ENCODE measurements around the gene NAA35. TPM values are rescaled to one million over a fixed set of nuclear protein-coding genes. Genes with fewer than 3 reads are reported as not detected.
"Not testable (repeated sequence)": the region's sequence is repeated elsewhere in the genome, so short reads cannot be mapped to it uniquely, and the experiment has no call there.

The NAA35 gene
- total and polyA plus RNA-seq, 3 donors from 2014 or later: 32.8 to 41.4 (median 35.7) TPM

GRCh38 chr9:85971731-85972130 is 30.8 kb downstream of the NAA35 start:
- no peak for DNase-seq
- Histone ChIP-seq H3K9me3 (no peaks in the 10 kb centered on the region), H3K36me3 (ENCODE audit: low read depth, missing control alignments) (no peaks in the 10 kb centered on the region), H3K27me3 (no peaks in the 10 kb centered on the region), H3K4me1 (no peaks in the 10 kb centered on the region), H3K4me3 (no peak overlapping the region), H3K27ac (no peak overlapping the region)
- TF ChIP-seq, protein P1, sequence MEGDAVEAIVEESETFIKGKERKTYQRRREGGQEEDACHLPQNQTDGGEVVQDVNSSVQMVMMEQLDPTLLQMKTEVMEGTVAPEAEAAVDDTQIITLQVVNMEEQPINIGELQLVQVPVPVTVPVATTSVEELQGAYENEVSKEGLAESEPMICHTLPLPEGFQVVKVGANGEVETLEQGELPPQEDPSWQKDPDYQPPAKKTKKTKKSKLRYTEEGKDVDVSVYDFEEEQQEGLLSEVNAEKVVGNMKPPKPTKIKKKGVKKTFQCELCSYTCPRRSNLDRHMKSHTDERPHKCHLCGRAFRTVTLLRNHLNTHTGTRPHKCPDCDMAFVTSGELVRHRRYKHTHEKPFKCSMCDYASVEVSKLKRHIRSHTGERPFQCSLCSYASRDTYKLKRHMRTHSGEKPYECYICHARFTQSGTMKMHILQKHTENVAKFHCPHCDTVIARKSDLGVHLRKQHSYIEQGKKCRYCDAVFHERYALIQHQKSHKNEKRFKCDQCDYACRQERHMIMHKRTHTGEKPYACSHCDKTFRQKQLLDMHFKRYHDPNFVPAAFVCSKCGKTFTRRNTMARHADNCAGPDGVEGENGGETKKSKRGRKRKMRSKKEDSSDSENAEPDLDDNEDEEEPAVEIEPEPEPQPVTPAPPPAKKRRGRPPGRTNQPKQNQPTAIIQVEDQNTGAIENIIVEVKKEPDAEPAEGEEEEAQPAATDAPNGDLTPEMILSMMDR (IDR thresholded peaks at IDR 0.05): no peak
- TF ChIP-seq POLR2A (IDR thresholded peaks at IDR 0.05): no peak
- intact Hi-C loops (cut with DNase I; ENCODE audit: low total_unique reads): no loop called here

GRCh38 chr9:85973238-85973637 is 32.3 kb downstream of the NAA35 start:
- intact Hi-C loops (cut with DNase I; ENCODE audit: low total_unique reads): no loop called here
- no peak for DNase-seq
- TF ChIP-seq, protein P1 (IDR thresholded peaks at IDR 0.05): no peak
- no peak for TF ChIP-seq POLR2A (IDR thresholded peaks at IDR 0.05)
- Histone ChIP-seq H3K9me3 (no peaks in the 10 kb centered on the region), H3K4me3 (no peak overlapping the region), H3K27ac (no peak overlapping the region), H3K4me1 (no peaks in the 10 kb centered on the region), H3K27me3 (no peaks in the 10 kb centered on the region), H3K36me3 (ENCODE audit: low read depth, missing control alignments) (no peaks in the 10 kb centered on the region)
- 82 to 91% methylated on average over 1 of the region's 1 CpG for WGBS, 2 donors

DNA sequence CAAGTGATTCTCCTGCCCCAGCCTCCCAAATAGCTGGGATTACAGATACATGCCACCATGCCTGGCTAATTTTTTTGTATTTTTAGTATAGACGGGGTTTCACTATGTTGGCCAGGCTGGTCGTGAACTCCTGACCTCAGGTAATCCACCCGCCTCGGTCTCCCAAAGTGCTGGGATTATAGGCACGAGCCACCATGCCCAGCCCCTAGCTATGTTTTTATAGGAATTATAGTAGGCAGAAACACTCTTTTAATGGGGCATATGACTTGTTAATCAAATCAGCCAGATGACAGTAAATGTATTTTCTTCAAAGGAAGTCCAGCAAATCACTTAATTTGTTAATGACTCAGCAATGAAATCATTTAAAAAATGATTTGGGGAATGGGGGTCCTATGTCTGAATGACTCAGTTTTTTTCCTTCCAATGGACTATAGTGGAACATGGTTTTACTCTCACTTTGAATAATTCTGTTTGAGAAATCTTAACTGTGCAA is 33.2 kb downstream of the NAA35 start:
- WGBS, 2 donors: 92 to 95% methylated on average over 5 of the region's 5 CpGs
- intact Hi-C loops (cut with DNase I; ENCODE audit: low total_unique reads); H3K36me3 ChIP-seq (ENCODE audit: low read depth, missing control alignments): not testable (repeated sequence)

DNA sequence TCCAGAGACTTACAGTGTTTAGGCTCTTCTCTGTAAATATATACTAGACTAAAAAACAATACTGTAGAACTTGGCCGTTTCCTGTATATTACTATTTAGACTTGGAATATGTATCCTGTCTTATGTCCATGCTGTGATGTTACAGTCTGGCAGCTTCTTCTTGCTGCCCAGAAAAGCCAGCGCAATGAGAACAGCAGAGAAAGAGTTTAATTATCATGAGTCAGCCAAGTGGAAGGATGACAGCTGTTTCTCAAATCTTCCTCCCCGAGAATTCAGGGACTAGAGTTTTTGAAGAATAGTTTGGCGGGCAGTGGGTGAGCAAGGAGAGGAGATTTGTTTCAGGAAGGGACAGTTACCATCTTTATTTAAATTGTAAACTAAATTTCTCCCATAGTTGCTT is 37.5 kb downstream of the NAA35 start:
- WGBS, 2 donors: 91 to 94% methylated on average over 4 of the region's 4 CpGs
- Histone ChIP-seq H3K27ac (no peak overlapping the region), H3K36me3 (ENCODE audit: low read depth, missing control alignments) (no peaks in the 10 kb centered on the region), H3K27me3 (no peaks in the 10 kb centered on the region), H3K9me3 (no peaks in the 10 kb centered on the region), H3K4me1 (peaks cover 6% of the 10 kb centered on the region), H3K4me3 (no peak overlapping the region)
- DNase-seq: no peak
- TF ChIP-seq, protein P1 (IDR thresholded peaks at IDR 0.05): no peak
- TF ChIP-seq POLR2A (IDR thresholded peaks at IDR 0.05): no peak
- intact Hi-C loops (cut with DNase I; ENCODE audit: low total_unique reads): no loop called here

More for the DNA sequence above, 33.2 kb downstream of the NAA35 start:
- H3K27ac ChIP-seq, H3K9me3 ChIP-seq, H3K4me1 ChIP-seq, H3K27me3 ChIP-seq, DNase-seq, H3K4me3 ChIP-seq: not testable (repeated sequence)

GRCh38 chr9:85981369-85981768 is 40.4 kb downstream of the NAA35 start:
- H3K4me3 ChIP-seq: no peak overlapping the region
- no peaks in the 10 kb centered on the region for H3K9me3 ChIP-seq
- intact Hi-C loops (cut with DNase I; ENCODE audit: low total_unique reads): no loop called here
- H3K4me1 ChIP-seq: peaks cover 6% of the 10 kb centered on the region
- DNase-seq: no peak
- WGBS, 2 donors: 76 to 83% methylated on average over 3 of the region's 3 CpGs
- no peaks in the 10 kb centered on the region for H3K27me3 ChIP-seq
- H3K36me3 ChIP-seq (ENCODE audit: low read depth, missing control alignments): no peaks in the 10 kb centered on the region
- TF ChIP-seq POLR2A (IDR thresholded peaks at IDR 0.05): no peak
- TF ChIP-seq, protein P1 (IDR thresholded peaks at IDR 0.05): no peak
- H3K27ac ChIP-seq: no peak overlapping the region

Data from testis (tissue), 3 donors.